Measurements from ENCODE around the gene FRMPD4.

The FRMPD4 gene

GRCh38 chrX:12307961-12308360 is 169.7 kb downstream of the FRMPD4 start:
- DNase-seq = no peak

GRCh38 chrX:12308420-12308819 is 170.1 kb downstream of the FRMPD4 start:
- DNase-seq = no peak

- DNase-seq = no peak
These were observed 170.9 kb downstream of the FRMPD4 start for GRCh38 chrX:12309040-12309743.

GRCh38 chrX:12309744-12310076 is 171.4 kb downstream of the FRMPD4 start:
- no peak for DNase-seq

DNA sequence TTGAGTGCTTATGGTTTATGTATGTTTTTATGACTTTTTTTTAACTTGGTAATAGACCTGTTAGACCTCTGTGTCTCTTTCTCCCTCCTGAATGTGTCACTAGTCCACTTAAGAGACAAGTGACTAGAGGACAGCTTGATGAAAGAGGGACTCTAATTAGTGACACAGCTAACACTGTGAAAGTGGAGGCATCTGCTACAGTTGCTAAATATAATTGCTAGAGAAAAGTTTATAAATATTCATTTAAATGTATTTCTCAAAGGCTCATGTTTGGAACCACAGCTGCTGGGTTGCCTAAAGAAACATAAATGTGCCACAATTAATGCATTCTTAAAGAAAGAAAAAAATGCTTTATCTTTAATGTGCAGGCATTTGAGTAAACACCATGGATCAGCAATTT is 176.4 kb downstream of the FRMPD4 start:
- no peak for DNase-seq

- no peak for DNase-seq
These were observed 177.3 kb downstream of the FRMPD4 start for GRCh38 chrX:12315526-12315925.

DNA sequence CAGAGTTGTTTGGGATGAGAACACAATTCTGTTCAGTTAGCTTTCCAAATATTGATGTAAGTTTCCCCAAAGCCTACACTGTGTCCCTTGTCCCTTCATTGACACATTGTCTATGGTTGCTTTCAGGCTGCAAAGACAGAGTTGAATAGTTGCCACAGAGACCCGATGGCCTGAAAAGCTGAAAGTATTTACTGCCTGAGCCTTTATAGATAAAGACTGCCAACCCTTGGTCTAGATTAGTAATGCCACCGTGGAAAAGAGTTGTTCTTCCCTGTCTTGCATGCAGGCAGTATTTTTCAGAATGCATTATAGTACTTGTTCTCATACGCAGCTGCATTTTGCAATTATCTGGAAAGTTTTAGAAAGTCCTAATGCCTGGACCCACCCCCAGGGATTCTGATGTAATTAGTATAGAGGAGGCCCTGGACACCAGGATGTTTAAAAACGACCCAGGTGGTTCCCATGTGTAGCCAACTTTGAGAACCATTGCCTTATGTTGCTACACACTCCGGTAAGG is 180.8 kb downstream of the FRMPD4 start:
- no peak for DNase-seq

DNA sequence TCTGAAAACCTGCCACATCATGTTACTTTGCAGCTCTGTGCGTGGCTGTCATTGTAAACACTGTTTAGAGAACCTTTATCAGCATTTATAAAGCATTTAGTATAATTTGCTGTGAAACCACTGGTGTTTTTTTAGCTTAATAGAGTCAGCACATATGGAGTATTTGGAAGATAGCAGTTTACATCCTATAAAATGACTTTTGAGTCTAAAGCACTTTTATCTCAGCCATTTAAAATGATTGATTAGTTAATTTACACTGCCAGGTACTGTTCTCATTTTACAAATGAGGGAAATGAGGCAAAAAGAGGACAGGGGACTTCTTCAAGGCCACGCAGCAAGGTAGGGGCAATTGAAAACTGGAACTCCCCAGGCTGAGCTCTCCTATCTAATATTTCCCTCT is 181.7 kb downstream of the FRMPD4 start:
- no peak for DNase-seq

- no peak for DNase-seq
These were observed 183.8 kb downstream of the FRMPD4 start for GRCh38 chrX:12322031-12322430.

DNA sequence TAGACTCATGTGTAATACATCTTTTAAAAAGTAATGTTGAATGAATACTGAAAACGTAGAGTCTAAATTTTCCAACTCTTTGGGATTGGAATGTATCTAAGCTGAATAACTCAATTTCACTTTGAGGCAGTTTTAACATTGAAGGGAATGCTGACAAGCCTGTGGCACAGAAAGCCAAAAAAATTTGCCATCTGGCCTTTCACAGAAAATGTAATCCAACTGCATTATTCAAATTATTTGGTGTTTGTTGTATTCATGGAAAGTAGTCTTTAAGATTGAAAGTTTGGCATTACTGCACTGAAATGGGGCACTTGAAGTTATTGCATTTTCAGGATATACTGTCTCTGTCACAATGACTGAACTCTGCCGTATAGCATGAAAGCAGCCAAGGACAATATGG is 186.9 kb downstream of the FRMPD4 start:
- no peak for DNase-seq

DNA sequence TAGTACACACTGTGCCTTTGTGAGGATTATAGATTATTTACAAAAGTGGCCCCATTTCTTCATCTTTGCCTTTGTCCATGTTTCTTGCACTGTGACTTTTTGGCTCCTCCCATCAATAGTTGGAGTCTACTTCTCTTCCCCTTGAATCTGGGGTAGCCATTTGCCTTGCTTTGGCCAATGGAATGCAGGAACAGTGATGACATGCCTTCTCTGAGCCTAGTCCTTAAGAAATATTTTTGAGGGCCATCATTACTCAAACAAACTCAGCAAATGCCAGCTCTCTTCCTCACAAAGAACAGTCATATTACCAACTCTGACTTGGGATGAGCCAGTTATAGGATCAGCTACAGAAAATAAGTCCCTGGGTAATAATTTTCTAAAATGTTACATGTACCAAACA is 189.6 kb downstream of the FRMPD4 start:
- DNase-seq = no peak

DNA sequence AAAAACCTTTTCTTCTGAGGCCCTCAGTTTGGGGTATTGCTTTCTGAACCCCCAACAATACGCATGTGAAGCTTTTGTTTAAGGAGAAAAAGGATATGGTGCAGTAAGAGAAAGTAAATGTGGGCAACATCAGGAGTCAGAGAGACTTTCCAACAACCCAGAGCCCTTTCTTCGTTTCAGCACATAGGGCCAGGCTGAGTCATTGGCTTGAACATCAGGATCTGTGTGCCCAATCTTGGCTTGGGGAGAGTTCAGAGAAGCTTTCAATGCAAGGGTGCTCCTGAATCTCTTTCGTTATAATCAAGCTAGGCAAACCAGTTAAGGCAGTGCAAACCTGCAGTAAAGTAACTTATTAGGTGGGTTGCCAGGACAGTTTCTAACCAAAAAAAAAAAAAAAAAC is 191.2 kb downstream of the FRMPD4 start:
- DNase-seq = no peak

DNA sequence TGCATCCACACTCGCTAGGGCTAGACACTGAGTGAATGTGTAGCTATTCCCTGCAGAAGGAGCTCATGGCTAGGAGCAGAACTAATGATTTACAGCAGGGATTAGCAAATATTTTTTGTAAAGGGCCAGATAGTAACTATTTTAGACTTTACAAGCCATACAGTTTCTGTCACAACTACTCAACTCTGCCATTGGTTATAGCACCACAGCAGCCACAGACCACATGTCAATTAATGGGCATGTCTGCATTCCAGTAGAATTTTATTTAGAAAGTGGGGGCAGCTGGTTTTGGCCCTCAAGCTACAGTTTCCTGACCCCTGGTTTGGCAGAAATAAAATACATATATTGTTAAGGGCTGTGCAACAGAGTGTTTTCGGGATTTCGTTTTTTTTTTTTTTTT is 192.6 kb downstream of the FRMPD4 start:
- no peak for DNase-seq

DNA sequence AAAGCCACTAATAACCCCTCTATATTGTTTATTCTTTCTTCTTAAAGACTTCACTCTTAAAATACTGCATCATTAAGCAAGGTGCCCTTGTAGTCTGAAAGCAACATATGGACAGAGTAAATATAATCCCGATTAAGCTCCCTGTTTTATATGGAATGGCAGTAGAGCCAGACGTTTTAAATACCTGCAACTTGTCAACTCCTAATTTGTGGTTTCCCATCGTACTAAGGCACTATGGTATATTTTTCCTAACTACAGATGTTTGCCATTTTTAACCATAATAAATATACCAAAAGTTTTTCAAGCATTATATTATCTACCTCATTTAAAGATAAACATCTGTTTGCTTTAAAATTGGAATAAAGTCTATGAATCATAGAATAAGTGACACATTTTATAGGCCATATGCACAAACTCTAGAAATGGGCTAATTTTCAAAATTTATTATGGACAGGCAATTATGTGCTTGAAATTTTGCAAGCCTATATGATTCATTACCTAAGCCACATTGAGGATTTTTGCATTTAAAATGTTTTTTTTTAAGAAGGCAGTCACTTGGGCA is 194.6 kb downstream of the FRMPD4 start:
- no peak for DNase-seq

- DNase-seq = no peak
These were observed 201.6 kb downstream of the FRMPD4 start for GRCh38 chrX:12339921-12340320.

DNA sequence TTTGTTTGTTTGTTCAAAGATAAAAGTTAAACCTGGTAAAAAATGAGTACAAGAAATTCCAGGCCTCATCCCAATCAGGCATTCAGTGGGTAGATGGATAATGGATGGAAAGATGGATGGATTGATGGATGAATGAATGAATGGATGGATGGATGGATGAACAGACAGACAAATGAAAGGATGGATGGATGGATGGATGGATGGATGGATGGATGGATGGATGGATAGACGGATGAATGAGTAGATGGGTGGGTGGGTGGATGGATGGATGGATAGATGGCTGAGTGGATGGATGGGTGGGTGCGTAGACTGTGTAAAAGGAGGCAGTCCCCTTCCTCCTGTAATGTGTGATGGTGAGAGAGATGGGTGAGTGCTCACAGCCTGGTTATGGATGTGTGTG is 206.7 kb downstream of the FRMPD4 start:
- DNase-seq = no peak

DNA sequence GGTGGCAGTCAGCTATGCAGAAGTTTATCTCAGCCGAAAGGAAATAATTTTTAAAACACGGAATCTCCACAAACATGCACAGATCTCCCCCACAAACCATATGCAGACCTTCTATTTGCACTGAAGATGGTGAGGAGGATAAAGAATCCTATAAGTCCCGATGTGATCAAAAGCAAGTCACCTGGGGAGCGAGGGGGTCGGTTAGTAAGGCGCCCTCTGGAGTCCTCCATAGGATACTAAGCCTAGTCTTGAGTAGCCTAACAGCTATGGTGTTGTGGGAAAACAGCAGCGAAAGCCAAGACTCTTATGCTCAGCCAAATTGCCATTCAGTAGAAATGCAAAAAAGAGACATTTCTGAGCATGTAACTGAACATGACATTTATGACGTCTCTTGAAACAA is 210.9 kb downstream of the FRMPD4 start:
- DNase-seq = no peak

DNA sequence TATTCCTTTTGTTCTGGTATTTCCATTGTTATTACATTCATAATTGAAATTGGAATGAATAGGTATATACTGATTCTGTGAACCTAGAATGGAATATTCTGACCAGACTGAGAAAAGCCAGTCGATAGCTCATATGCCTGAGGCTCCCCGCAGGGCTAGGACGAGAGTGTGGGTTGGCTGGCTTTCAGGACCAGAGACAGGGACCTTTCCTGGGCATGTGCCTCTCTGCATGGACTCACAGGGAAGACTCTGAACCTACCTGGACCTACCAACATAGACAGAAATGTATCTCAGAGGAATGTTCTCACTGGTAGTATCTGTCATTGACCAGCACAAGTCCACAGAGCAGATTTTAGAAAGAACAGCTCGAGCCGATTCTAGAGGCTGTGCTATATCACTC is 214.6 kb downstream of the FRMPD4 start:
- DNase-seq = no peak

GRCh38 chrX:12360383-12360782 is 222.1 kb downstream of the FRMPD4 start:
- no peak for DNase-seq

GRCh38 chrX:12360986-12361598 is 222.8 kb downstream of the FRMPD4 start:
- DNase-seq = no peak

DNA sequence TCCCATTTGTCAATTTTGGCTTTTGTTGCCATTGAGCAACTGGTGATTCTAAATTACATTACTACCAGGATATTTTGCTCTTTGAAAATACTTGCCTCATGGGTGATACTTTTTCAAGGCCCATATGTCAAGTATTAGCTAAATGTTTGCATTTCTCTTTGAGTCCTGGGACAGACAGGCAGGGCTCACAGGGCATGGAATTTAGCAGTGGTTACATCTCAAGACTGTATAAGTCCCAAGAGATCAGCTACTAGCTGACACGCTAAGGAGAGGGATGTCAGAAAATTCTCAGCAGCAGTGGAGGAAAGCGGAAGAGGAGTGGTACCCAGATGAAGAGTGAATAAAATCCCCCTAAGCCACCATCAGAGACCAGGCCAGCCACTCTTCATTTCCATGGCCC is 224.9 kb downstream of the FRMPD4 start:
- no peak for DNase-seq

DNA sequence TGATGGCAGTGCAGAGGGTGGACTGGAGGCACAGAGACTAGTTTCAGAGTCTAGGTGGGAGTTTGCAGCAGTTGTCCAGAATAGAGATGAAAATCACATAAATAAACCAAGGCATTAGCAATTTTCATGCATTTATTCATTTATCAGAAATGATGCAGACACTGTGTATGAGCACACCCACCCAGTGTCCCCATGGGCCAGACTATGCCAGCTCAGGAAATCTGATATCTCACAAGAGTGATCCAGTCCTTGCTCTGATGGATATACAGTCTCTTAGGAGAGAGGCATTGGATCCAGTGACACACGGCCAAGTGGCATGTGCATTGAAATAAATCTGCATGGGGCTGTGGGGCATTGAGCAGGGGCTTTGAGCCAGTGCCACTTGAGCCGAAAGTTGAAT is 228.2 kb downstream of the FRMPD4 start:
- DNase-seq = no peak

DNA sequence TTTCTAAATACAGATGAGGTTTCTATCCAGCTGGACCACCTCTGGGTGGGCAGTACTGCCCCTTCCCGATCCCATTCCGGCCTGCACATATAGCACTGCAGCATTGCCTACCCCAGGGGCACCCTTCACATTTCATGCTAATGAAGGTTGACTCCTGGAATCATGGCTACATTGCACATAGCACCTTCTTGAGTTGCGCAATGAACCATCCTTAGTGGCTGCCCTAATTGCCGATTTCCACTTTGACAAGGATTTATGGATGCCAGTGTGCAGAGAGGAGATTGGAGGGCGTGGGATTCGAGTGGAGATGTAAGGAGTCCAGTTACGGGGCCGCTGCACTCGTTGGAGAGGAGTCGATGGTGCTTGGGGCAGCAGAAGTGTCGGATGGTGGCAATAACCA is 229.0 kb downstream of the FRMPD4 start:
- DNase-seq = no peak

GRCh38 chrX:12370497-12370986 is 232.3 kb downstream of the FRMPD4 start:
- no peak for DNase-seq

DNA sequence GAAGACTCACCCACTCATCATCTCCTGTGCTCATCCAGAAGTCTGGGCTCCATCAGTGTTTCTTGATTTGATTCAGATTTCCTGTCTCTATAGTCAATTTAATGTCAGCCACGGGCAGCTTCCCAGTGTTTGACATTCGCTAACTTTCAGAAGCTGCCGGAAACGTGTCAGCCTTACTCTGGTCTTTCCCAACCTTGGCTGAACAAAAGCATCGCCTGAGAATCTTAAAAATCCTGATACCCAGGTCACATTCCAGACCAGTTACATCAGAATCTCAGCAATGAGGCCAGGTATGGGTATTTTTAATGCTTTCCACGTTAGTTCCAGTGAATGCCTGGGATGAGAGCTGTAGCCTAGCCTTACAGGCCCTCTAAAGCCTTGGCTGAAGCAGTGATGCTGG is 233.8 kb downstream of the FRMPD4 start:
- DNase-seq = no peak

All from NCI-H2227 treated with DMSO at 0.1 percent for 48 hours (cell line).